SK-N-SH (cell line): ENCODE results near the gene CLEC4G. TPM values are rescaled to one million over a fixed set of nuclear protein-coding genes. Genes with fewer than 3 reads are reported as not detected.

Source experiments
- CTCF ChIA-PET: fragments of 300-600, 350-600 bp; formaldehyde crosslinking; extraction: SDS; loops from one replicate; lab custom pipeline; 2021; lab: Yijun Ruan, JAX
- POLR2A ChIA-PET: fragments of 350-600 bp; sonication (Branson Sonifier 250); formaldehyde crosslinking; extraction: SDS; loops from one replicate; lab custom pipeline; 2020; ENCODE audit warnings: antibody characterized with exemption, inconsistent platforms; lab: Yijun Ruan, JAX
- DNase-seq: peaks from one replicate; pipeline ENCODE4 v3.0.0; 2012
- H2AFZ ChIP-seq: fragments of 200-600 bp; sonication (generic); 2 replicates; pipeline ENCODE4 v1.8.1; 2016; ENCODE audit warnings: antibody characterized with exemption, mild to moderate bottlenecking, low read depth
- H3F3A ChIP-seq: fragments of 200-600 bp; sonication (generic); replicated peaks from 2 replicates; pipeline ENCODE3; 2016; ENCODE audit warnings: antibody characterized with exemption, mild to moderate bottlenecking; ENCODE audit not compliant: insufficient read depth
- H3K27ac ChIP-seq, 2 experiments: fragments of 200-500 bp in 1 of 2; fragments of 200-600 bp in 1 of 2; sonication (Bioruptor generic) in 1 of 2; sonication (generic), shearing (Covaris generic) in 1 of 2; 2 replicates each; pipeline versions ENCODE4 v1.5.1 to v1.6.1; 2014 to 2016; ENCODE audit warnings: low read depth in 2 of 2, inconsistent platforms in 1 of 2, low read length in 1 of 2, mild to moderate bottlenecking in 1 of 2, mixed read lengths in 1 of 2
- H3K27me3 ChIP-seq: fragments of 200-600 bp; sonication (generic), shearing (Covaris generic); 2 replicates; pipeline ENCODE4 v1.6.1; 2016; ENCODE audit warnings: mixed run types; ENCODE audit not compliant: insufficient read depth
- H3K36me3 ChIP-seq, 2 experiments: fragments of 200-500 bp in 1 of 2; fragments of 200-600 bp in 1 of 2; sonication (Bioruptor generic) in 1 of 2; sonication (generic) in 1 of 2; replicated peaks in 1 of 2; 2 replicates each; pipeline versions ENCODE3 to v1.5.1; 2014 to 2016; ENCODE audit warnings: low read length in 1 of 2, mild to moderate bottlenecking in 1 of 2; ENCODE audit not compliant: insufficient read depth in 2 of 2, control insufficient read depth in 1 of 2
- H3K4me1 ChIP-seq, 2 experiments: fragments of 200-500 bp in 1 of 2; fragments of 200-600 bp in 1 of 2; sonication (Bioruptor generic) in 1 of 2; sonication (generic), shearing (Covaris generic) in 1 of 2; 2 replicates each; pipeline versions ENCODE4 v1.5.1 to v1.6.1; 2014 to 2016; ENCODE audit warnings: low read depth in 1 of 2, low read length in 1 of 2, mixed run types in 1 of 2; ENCODE audit not compliant: insufficient read depth in 2 of 2, control insufficient read depth in 1 of 2
- H3K4me2 ChIP-seq: fragments of 200-600 bp; sonication (generic), shearing (Covaris generic); 2 replicates; pipeline ENCODE4 v1.6.1; 2017; ENCODE audit warnings: mixed run types
- H3K4me3 ChIP-seq, 2 experiments: fragments of 200-500 bp in 1 of 2; fragments of 200-600 bp in 1 of 2; sonication (Bioruptor generic) in 1 of 2; sonication (generic), shearing (Covaris generic) in 1 of 2; 2 replicates each; pipeline versions ENCODE4 v1.5.1 to v1.8.1; 2014 to 2016; ENCODE audit warnings: low read depth in 2 of 2, inconsistent platforms in 1 of 2, low read length in 1 of 2, mild to moderate bottlenecking in 1 of 2, mixed read lengths in 1 of 2, moderate library complexity in 1 of 2
- H3K79me2 ChIP-seq: fragments of 200-600 bp; sonication (generic); 2 replicates; pipeline ENCODE4 v1.8.1; 2017; ENCODE audit warnings: mild to moderate bottlenecking; ENCODE audit not compliant: insufficient read depth
- H3K9ac ChIP-seq: fragments of 200-600 bp; sonication (generic); 2 replicates; pipeline ENCODE4 v1.6.1; 2017; ENCODE audit warnings: mixed run types
- H3K9me2 ChIP-seq: fragments of 200-600 bp; sonication (generic); 2 replicates; pipeline ENCODE4 v1.6.1; 2017; ENCODE audit warnings: mixed run types
- H3K9me3 ChIP-seq: fragments of 200-600 bp; sonication (generic); 2 replicates; pipeline ENCODE4 v1.6.1; 2017; ENCODE audit warnings: mixed run types, mild to moderate bottlenecking, moderate library complexity
- H4K20me1 ChIP-seq: fragments of 200-600 bp; sonication (generic); 2 replicates; pipeline ENCODE4 v1.6.1; 2017; ENCODE audit warnings: mild to moderate bottlenecking, mixed run types; ENCODE audit not compliant: insufficient read depth
- CHD2 ChIP-seq: fragments of 150-350 bp; IDR thresholded peaks from 2 replicates; pipeline ENCODE4 v1.6.1; 2018; ENCODE audit warnings: low read length; ENCODE audit not compliant: partially characterized antibody
- ELF1 ChIP-seq: IDR thresholded peaks from 2 replicates; pipeline ENCODE4 v1.4.0; 2012
- FOSL2 ChIP-seq: IDR thresholded peaks from 2 replicates; pipeline ENCODE4 v1.4.0; 2012; ENCODE audit warnings: low read depth, mild to moderate bottlenecking, moderate library complexity, borderline replicate concordance
- FOXJ3 ChIP-seq: sonication (generic); formaldehyde crosslinking; IDR thresholded peaks from 2 replicates; pipeline ENCODE4 v1.5.1; 2020; ENCODE audit warnings: mild to moderate bottlenecking, missing genetic modification reagents
- FOXM1 ChIP-seq: IDR thresholded peaks from 2 replicates; pipeline ENCODE4 v1.4.0; 2012; ENCODE audit warnings: low read depth, mild to moderate bottlenecking
- GATA2 ChIP-seq: sonication (generic); formaldehyde crosslinking; IDR thresholded peaks from 2 replicates; pipeline ENCODE4 v1.5.0; 2020; ENCODE audit warnings: mild to moderate bottlenecking, missing genetic modification reagents
- JUND ChIP-seq: IDR thresholded peaks from 2 replicates; pipeline ENCODE4 v1.4.0; 2012
- MXI1 ChIP-seq: IDR thresholded peaks from 2 replicates; pipeline ENCODE4 v1.6.1; 2012; ENCODE audit warnings: mild to moderate bottlenecking, low read depth, low read length, improper control_type of control experiment
- NFIC ChIP-seq: IDR thresholded peaks from 2 replicates; pipeline ENCODE4 v1.4.0; 2012; ENCODE audit warnings: borderline replicate concordance
- SIN3A ChIP-seq: IDR thresholded peaks from 2 replicates; pipeline ENCODE4 v1.6.1; 2012; ENCODE audit warnings: low read depth, mild to moderate bottlenecking, low read length, moderate library complexity, borderline replicate concordance
- SMC3 ChIP-seq: IDR thresholded peaks from 2 replicates; pipeline ENCODE4 v1.6.1; 2012; ENCODE audit warnings: low read depth, low read length, improper control_type of control experiment
- TEAD4 ChIP-seq: IDR thresholded peaks from 2 replicates; pipeline ENCODE4 v1.4.0; 2012; ENCODE audit warnings: mild to moderate bottlenecking, borderline replicate concordance; ENCODE audit not compliant: insufficient read depth
- YY1 ChIP-seq: IDR thresholded peaks from 2 replicates; pipeline ENCODE4 v1.4.0; 2012; ENCODE audit warnings: low read depth, mild to moderate bottlenecking
- WGBS: methylation state at CpG from one replicate; pipeline ENCODE4 v1.1.6; 2017; ENCODE audit warnings: low lambda C conversion rate; 5-methylcytosine and 5-hydroxymethylcytosine counted together
- polyA plus RNA-seq, 3 experiments: library from polyadenylated mRNA; depleted of rRNA; stranded (reverse); fragments of >200 nt; gene quantifications; 2 replicates each; pipeline ENCODE4 v1.2.3, GENCODE V29; 2012
- TF ChIP-seq, protein P1 (sequence below): IDR thresholded peaks from 2 replicates; pipeline ENCODE4 v1.6.1; 2012; ENCODE audit warnings: mild to moderate bottlenecking, low read depth, low read length, moderate library complexity
- TF ChIP-seq, protein P2 (sequence below): IDR thresholded peaks from 2 replicates; pipeline ENCODE4 v1.4.0; 2012; ENCODE audit warnings: low read depth, borderline replicate concordance
- TF ChIP-seq, protein P3 (sequence below): fragments of 200-600 bp; sonication (generic); IDR thresholded peaks from 2 replicates; pipeline ENCODE4 v1.6.1; 2017; ENCODE audit warnings: antibody characterized with exemption, mild to moderate bottlenecking, moderate library complexity

CLEC4G gene
- polyA plus RNA-seq, 1 of the 3 experiments (the other 2 are of a cell fraction): not detected

DNA sequence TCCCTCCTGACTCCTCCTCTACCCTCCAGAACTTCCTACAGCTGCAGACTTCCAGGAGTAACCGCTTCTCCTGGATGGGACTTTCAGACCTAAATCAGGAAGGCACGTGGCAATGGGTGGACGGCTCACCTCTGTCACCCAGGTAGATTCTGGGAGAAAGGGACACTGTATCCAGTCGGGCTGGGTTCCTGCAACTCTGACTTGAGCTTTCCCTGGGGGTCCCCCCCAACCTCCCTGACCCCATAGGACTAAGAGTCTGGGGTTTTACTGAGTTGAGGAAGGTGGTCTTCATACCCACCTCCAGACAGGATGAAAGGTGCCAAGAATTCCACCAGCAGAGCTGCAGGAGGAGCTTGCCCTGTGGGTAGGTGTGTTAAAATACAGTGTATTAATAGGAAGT, 35.6 kb upstream of the CLEC4G start:
- no peaks in the 10 kb centered on the region for H3K4me1 ChIP-seq
- DNase-seq: no peak
- 0% methylated on average over 4 of the region's 4 CpGs for WGBS
- no peaks in the 10 kb centered on the region for H3K36me3 ChIP-seq
- no peak overlapping the region for H2AFZ ChIP-seq
- H3K4me2 ChIP-seq: no peak overlapping the region
- TF ChIP-seq TEAD4 (no peak), MXI1 (no peak), NFIC (no peak), ELF1 (no peak)
- TF ChIP-seq, protein P1, sequence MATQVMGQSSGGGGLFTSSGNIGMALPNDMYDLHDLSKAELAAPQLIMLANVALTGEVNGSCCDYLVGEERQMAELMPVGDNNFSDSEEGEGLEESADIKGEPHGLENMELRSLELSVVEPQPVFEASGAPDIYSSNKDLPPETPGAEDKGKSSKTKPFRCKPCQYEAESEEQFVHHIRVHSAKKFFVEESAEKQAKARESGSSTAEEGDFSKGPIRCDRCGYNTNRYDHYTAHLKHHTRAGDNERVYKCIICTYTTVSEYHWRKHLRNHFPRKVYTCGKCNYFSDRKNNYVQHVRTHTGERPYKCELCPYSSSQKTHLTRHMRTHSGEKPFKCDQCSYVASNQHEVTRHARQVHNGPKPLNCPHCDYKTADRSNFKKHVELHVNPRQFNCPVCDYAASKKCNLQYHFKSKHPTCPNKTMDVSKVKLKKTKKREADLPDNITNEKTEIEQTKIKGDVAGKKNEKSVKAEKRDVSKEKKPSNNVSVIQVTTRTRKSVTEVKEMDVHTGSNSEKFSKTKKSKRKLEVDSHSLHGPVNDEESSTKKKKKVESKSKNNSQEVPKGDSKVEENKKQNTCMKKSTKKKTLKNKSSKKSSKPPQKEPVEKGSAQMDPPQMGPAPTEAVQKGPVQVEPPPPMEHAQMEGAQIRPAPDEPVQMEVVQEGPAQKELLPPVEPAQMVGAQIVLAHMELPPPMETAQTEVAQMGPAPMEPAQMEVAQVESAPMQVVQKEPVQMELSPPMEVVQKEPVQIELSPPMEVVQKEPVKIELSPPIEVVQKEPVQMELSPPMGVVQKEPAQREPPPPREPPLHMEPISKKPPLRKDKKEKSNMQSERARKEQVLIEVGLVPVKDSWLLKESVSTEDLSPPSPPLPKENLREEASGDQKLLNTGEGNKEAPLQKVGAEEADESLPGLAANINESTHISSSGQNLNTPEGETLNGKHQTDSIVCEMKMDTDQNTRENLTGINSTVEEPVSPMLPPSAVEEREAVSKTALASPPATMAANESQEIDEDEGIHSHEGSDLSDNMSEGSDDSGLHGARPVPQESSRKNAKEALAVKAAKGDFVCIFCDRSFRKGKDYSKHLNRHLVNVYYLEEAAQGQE: no peak
- TF ChIP-seq, protein P2, sequence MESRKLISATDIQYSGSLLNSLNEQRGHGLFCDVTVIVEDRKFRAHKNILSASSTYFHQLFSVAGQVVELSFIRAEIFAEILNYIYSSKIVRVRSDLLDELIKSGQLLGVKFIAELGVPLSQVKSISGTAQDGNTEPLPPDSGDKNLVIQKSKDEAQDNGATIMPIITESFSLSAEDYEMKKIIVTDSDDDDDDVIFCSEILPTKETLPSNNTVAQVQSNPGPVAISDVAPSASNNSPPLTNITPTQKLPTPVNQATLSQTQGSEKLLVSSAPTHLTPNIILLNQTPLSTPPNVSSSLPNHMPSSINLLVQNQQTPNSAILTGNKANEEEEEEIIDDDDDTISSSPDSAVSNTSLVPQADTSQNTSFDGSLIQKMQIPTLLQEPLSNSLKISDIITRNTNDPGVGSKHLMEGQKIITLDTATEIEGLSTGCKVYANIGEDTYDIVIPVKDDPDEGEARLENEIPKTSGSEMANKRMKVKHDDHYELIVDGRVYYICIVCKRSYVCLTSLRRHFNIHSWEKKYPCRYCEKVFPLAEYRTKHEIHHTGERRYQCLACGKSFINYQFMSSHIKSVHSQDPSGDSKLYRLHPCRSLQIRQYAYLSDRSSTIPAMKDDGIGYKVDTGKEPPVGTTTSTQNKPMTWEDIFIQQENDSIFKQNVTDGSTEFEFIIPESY: no peak
- ChIA-PET CTCF (interaction anchor here (0.5 to 1.0 kb wide), 2 partner anchors 87 to 887 kb away, joined by 3 read pairs; partner anchors contain the start of gene TRAPPC5), POLR2A (no interaction called here)
- no peak overlapping the region for H3K9ac ChIP-seq
- H3K9me2 ChIP-seq: no peaks in the 10 kb centered on the region
- no peaks in the 10 kb centered on the region for H4K20me1 ChIP-seq
- H3K4me3 ChIP-seq: no peak overlapping the region
- no peaks in the 10 kb centered on the region for H3K9me3 ChIP-seq
- H3F3A ChIP-seq: no peaks in the 10 kb centered on the region
- peaks cover 68% of the 10 kb centered on the region for H3K27me3 ChIP-seq
- no peak overlapping the region for H3K27ac ChIP-seq
- H3K79me2 ChIP-seq: no peaks in the 10 kb centered on the region

DNA sequence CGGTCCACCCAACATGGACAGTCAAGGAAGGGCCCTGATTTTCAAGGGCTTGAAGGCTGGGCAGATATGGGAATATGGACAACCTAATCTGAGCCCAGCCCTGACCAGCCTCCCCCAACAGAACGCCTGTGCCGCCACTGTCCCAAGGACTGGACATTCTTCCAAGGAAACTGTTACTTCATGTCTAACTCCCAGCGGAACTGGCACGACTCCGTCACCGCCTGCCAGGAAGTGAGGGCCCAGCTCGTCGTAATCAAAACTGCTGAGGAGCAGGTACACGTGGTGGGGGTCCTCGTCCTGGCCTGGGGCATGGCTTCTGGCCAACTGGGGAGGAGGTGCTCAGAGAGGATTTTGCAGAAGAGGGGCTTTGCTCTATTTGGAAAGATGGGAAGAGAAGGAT, 34.6 kb upstream of the CLEC4G start:
- no peaks in the 10 kb centered on the region for H3K36me3 ChIP-seq
- no peak overlapping the region for H3K27ac ChIP-seq
- no peaks in the 10 kb centered on the region for H3K9me3 ChIP-seq
- no peak overlapping the region for H3K4me3 ChIP-seq
- POLR2A ChIA-PET: no interaction called here
- H4K20me1 ChIP-seq: no peaks in the 10 kb centered on the region
- no peak overlapping the region for H2AFZ ChIP-seq
- no peak overlapping the region for H3K9ac ChIP-seq
- no peak overlapping the region for H3K4me2 ChIP-seq
- CTCF ChIA-PET: interaction anchor here (1.0 kb wide), 1 partner anchor 86 kb away, joined by 3 read pairs; the partner anchor contains the start of gene TRAPPC5
- TF ChIP-seq SIN3A (no peak), FOXJ3 (CRISPR knock-in tag) (no peak), JUND (no peak), FOXM1 (no peak), FOSL2 (no peak), GATA2 (CRISPR knock-in tag) (no peak), MXI1 (no peak), SMC3 (no peak), YY1 (no peak), CHD2 (no peak)
- TF ChIP-seq, protein P2: no peak
- TF ChIP-seq, protein P3, sequence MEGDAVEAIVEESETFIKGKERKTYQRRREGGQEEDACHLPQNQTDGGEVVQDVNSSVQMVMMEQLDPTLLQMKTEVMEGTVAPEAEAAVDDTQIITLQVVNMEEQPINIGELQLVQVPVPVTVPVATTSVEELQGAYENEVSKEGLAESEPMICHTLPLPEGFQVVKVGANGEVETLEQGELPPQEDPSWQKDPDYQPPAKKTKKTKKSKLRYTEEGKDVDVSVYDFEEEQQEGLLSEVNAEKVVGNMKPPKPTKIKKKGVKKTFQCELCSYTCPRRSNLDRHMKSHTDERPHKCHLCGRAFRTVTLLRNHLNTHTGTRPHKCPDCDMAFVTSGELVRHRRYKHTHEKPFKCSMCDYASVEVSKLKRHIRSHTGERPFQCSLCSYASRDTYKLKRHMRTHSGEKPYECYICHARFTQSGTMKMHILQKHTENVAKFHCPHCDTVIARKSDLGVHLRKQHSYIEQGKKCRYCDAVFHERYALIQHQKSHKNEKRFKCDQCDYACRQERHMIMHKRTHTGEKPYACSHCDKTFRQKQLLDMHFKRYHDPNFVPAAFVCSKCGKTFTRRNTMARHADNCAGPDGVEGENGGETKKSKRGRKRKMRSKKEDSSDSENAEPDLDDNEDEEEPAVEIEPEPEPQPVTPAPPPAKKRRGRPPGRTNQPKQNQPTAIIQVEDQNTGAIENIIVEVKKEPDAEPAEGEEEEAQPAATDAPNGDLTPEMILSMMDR: no peak
- TF ChIP-seq, all 33 proteins: peak for 0
- 20% methylated on average over 3 of the region's 11 CpGs for WGBS
- H3K27me3 ChIP-seq: peaks cover 58% of the 10 kb centered on the region
- H3K4me1 ChIP-seq: no peaks in the 10 kb centered on the region
- no peaks in the 10 kb centered on the region for H3F3A ChIP-seq
- H3K9me2 ChIP-seq: no peaks in the 10 kb centered on the region
- DNase-seq: no peak
- no peaks in the 10 kb centered on the region for H3K79me2 ChIP-seq
